ENCODE data around the gene ZNF521. TPM values are rescaled to one million over a fixed set of nuclear protein-coding genes. Genes with fewer than 3 reads are reported as not detected.

Gene ZNF521
- total RNA-seq, 3 donors from 2014 or later = 3.2 to 11.6 (median 7.9) TPM

DNA sequence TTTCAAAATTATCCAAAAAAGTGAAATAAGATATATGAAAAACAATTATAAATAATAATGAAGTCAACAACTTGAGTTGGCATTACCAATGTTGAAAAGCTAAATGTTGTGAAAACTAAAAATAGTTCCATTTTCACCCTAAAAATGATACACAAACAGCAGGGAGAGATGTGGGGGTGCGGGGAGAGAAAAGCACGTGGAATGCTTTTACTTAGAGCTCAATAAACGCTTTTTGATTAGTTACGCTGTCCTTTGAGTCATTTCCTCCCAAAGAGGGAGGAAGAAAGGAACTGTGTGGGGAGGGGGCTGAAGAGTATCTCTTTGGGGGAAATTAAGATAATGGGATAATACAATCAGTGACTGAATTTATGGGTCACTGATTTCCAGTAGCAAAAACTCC lies 29.2 kb downstream of the ZNF521 start:
- Histone ChIP-seq H3K9me3 (no peaks in the 10 kb centered on the region), H3K4me1 (ENCODE audit: low read depth) (no peaks in the 10 kb centered on the region), H3K36me3 (ENCODE audit: low read depth) (no peaks in the 10 kb centered on the region), H3K4me3 (no peak overlapping the region)
- intact Hi-C loops (cut with DNase I, micrococcal nuclease) = no loop called here
- ATAC-seq (no peak), DNase-seq (no peak)
- no peak for TF ChIP-seq CTCF (IDR thresholded peaks at IDR 0.05)

- no peak for TF ChIP-seq CTCF (IDR thresholded peaks at IDR 0.05)
- H3K9me3 ChIP-seq = no peaks in the 10 kb centered on the region
- intact Hi-C loops (cut with DNase I, micrococcal nuclease) = no loop called here
Observed at GRCh38 chr18:25316381-25317018, 35.5 kb downstream of the ZNF521 start.

GRCh38 chr18:25314838-25315190 lies 37.2 kb downstream of the ZNF521 start:
- Histone ChIP-seq H3K36me3 (ENCODE audit: low read depth) (no peaks in the 10 kb centered on the region), H3K9me3 (no peaks in the 10 kb centered on the region), H3K4me1 (ENCODE audit: low read depth) (no peaks in the 10 kb centered on the region), H3K4me3 (no peak overlapping the region)
- intact Hi-C loops (cut with DNase I, micrococcal nuclease) = no loop called here
- ATAC-seq = no peak
- DNase-seq = no peak
- no peak for TF ChIP-seq CTCF (IDR thresholded peaks at IDR 0.05)

More at GRCh38 chr18:25316381-25317018, 35.5 kb downstream of the ZNF521 start:
- DNase-seq (no peak), ATAC-seq (no peak)
- Histone ChIP-seq H3K36me3 (ENCODE audit: low read depth) (no peaks in the 10 kb centered on the region), H3K4me3 (no peak overlapping the region), H3K4me1 (ENCODE audit: low read depth) (no peaks in the 10 kb centered on the region)

DNA sequence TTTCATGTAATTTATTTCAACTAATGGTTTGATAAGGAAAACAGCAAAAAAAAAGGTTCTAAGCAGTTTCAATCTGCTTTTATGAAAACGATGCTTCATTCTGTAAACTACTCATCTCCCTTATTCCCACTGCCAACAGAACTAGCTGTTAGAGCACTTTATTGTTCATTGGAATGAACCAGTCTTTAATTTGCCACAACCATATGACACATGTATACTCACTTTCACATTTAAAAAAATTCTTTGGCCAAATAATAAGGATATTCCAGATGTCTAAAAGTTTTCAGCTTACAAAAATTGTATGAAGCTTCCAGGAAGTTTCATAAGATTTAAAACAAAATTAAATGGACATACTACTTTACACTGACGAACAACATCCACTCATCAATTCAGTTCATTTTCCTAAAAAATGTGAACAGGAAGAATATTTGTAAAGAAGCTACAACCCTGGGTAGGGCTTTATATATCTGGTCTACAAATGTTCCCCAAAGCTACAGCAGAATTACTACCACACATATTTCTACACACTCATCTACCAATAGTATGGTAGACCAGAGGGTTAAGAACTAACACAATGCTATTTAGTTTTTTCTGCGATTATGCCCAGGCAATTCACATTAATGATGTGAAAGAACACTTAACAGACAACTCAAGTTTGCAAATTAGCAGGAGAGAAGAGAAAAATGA lies 37.7 kb downstream of the ZNF521 start:
- H3K4me1 ChIP-seq (ENCODE audit: low read depth) = no peaks in the 10 kb centered on the region
- DNase-seq = no peak
- no peaks in the 10 kb centered on the region for H3K9me3 ChIP-seq
- intact Hi-C loops (cut with DNase I, micrococcal nuclease) = no loop called here
- TF ChIP-seq CTCF (IDR thresholded peaks at IDR 0.05) = no peak
- no peak for ATAC-seq
- H3K36me3 ChIP-seq (ENCODE audit: low read depth) = no peaks in the 10 kb centered on the region
- H3K4me3 ChIP-seq = no peak overlapping the region

DNA sequence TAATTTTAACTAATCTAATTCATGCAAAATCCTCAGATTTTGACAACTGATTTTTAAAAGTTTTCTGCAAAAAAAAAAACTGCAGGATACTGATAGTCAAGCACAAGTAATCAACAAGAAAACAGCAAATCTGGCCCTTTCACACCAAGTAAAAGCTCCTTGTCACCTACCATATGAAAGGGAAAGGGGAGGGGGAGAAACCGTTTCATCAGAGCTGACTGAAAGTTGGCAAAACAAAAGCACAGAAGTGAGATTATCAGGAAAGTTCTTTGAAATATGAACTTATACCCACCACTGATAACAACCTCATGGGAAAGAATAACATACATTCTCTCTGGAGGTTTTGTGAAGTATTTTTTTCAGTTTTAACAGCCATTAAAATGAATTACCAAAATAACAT lies 38.7 kb downstream of the ZNF521 start:
- TF ChIP-seq CTCF (IDR thresholded peaks at IDR 0.05) = no peak
- H3K4me3 ChIP-seq = no peak overlapping the region

More for the DNA sequence above, 38.7 kb downstream of the ZNF521 start:
- no peak for ATAC-seq
- no peaks in the 10 kb centered on the region for H3K9me3 ChIP-seq
- no peaks in the 10 kb centered on the region for H3K4me1 ChIP-seq (ENCODE audit: low read depth)
- intact Hi-C loops (cut with DNase I, micrococcal nuclease) = no loop called here
- DNase-seq = no peak
- no peaks in the 10 kb centered on the region for H3K36me3 ChIP-seq (ENCODE audit: low read depth)
